Cardiac muscle cell (in vitro differentiated cells and primary cell): ENCODE data around the gene PLD1. TPM values are rescaled to one million over a fixed set of nuclear protein-coding genes. Genes with fewer than 3 reads are reported as not detected.

Source experiments
- DNase-seq, 2 donors: peaks; one replicate each; pipeline versions ENCODE4 v3.0.0 to v3.0.0-alpha.2; 2010 to 2017; ENCODE audit warnings: low read depth in 1 of 2, low spot score in 1 of 2
- H3K27ac ChIP-seq: fragments of 200-600 bp; sonication (generic); 2 replicates; pipeline ENCODE4 v1.5.1; 2016
- H3K27me3 ChIP-seq: fragments of 200-600 bp; sonication (generic); 2 replicates; pipeline ENCODE4 v1.6.0; 2016; ENCODE audit warnings: control low read depth
- H3K36me3 ChIP-seq: fragments of 200-600 bp; sonication (generic); 2 replicates; pipeline ENCODE4 v1.5.1; 2016; ENCODE audit warnings: control low read depth
- H3K4me1 ChIP-seq: fragments of 200-600 bp; sonication (generic); 2 replicates; pipeline ENCODE4 v1.8.1; 2017; ENCODE audit warnings: low read depth, mild to moderate bottlenecking, mixed run types
- H3K4me3 ChIP-seq: fragments of 200-600 bp; sonication (generic); 2 replicates; pipeline ENCODE4 v1.5.1; 2016; ENCODE audit warnings: mild to moderate bottlenecking
- H3K9me3 ChIP-seq: fragments of 200-600 bp; sonication (generic); 2 replicates; pipeline ENCODE4 v1.5.1; 2017; ENCODE audit warnings: low read depth, mild to moderate bottlenecking, control low read depth
- polyA plus RNA-seq: library from polyadenylated mRNA; unstranded; fragments of >200 nt; fragmentation: Nextera tagmentation; extraction: Ambion mirVana; gene quantifications from 2 replicates; pipeline ENCODE4 v1.2.1, GENCODE V29; 2016
- total RNA-seq: library from RNA; depleted of rRNA; stranded (reverse); fragments of >200 nt; gene quantifications from 2 replicates; pipeline ENCODE4 v1.2.3, GENCODE V29; 2016
- TF ChIP-seq, protein P1 (sequence below): IDR thresholded peaks from 2 replicates; pipeline ENCODE4 v1.5.1; 2012; ENCODE audit warnings: low read depth, mild to moderate bottlenecking, low read length

The PLD1 gene
- total and polyA plus RNA-seq, 2 experiments from 2014 or later = 18.3 to 35.1 TPM

DNA sequence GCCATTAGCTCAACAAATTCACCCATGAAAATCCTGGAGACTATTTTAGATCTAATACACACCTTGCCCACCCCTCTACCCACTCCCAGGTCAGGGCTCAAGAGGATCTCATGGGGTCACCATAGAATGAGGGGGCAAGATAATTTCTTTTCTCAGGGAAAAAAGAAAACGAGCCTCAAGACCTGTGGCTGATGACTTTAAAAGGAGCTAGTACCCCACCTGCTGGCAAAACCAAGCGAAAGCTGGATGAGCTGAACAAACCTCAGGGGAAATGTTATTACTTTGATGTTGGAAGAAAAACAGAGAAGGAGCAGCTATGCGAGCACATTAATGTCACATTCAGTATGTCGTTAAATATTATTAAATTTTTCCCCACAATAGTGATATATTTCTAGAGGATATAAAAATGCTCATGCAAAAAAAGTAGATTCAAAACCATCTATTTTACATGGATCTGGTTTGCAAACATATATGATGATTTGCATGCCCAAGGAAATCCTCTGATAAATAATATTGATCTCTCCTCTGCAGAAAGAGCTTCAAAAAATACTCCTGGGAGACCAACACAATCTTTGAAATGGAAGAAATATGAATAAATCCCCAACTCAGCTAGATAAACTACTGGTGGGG, 37.7 kb downstream of the PLD1 start:
- Histone ChIP-seq H3K4me3 (no peak overlapping the region), H3K4me1 (peaks cover 7% of the 10 kb centered on the region), H3K36me3 (no peaks in the 10 kb centered on the region), H3K9me3 (no peaks in the 10 kb centered on the region), H3K27me3 (no peaks in the 10 kb centered on the region), H3K27ac (no peak overlapping the region)
- TF ChIP-seq, protein P1, sequence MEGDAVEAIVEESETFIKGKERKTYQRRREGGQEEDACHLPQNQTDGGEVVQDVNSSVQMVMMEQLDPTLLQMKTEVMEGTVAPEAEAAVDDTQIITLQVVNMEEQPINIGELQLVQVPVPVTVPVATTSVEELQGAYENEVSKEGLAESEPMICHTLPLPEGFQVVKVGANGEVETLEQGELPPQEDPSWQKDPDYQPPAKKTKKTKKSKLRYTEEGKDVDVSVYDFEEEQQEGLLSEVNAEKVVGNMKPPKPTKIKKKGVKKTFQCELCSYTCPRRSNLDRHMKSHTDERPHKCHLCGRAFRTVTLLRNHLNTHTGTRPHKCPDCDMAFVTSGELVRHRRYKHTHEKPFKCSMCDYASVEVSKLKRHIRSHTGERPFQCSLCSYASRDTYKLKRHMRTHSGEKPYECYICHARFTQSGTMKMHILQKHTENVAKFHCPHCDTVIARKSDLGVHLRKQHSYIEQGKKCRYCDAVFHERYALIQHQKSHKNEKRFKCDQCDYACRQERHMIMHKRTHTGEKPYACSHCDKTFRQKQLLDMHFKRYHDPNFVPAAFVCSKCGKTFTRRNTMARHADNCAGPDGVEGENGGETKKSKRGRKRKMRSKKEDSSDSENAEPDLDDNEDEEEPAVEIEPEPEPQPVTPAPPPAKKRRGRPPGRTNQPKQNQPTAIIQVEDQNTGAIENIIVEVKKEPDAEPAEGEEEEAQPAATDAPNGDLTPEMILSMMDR = peak; percentile 78
- DNase-seq = peak; percentile 73 to 82

DNA sequence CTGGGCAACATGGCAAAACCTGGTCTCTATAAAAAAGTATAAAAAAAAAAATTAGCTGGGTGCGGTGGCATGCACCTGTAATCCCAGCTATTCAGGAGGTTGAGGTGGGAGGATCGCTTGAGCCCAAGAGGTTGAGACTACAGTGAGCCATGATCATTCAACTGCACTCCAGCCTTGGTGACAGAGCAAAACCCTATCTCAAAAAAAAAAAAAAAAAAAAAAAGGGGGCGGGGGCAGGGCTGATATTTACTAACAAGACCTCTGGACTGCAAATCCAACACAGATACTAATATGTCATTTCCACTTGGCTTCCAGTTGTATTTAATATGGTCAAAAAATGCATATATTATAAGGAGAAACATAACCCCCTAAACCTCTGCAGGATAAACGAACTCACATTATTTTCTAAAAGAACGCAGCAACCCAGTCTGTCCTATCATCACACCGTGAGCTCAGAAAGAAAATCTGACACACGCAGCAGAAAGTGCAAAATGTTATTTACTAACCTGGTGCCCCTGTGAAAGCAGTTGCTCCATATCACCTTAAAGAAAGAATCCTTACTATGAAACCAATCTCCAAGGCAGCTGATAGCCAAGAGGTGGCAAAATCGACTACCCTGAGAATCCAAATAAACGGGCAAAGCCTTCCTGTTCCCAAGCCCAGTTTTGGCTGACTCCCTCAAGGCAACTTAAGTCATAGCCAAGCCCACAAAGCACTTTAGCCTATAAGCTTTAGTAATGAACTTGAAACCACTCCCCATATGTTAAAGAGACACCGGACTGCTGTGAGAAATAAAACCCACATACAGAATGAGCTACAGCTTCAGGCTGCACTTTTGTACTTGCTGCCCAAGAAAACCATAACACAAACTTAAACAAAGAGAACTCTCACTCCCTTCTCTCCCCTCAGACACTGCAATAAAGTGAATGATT, 39.3 kb downstream of the PLD1 start:
- Histone ChIP-seq H3K4me1 (peaks cover 7% of the 10 kb centered on the region), H3K36me3 (no peaks in the 10 kb centered on the region), H3K9me3 (no peaks in the 10 kb centered on the region), H3K27ac (peak overlapping the region; percentile 66), H3K27me3 (no peaks in the 10 kb centered on the region), H3K4me3 (peak overlapping the region; percentile 29)
- TF ChIP-seq, protein P1 = no peak
- DNase-seq = peak; percentile 86 to 93

DNA sequence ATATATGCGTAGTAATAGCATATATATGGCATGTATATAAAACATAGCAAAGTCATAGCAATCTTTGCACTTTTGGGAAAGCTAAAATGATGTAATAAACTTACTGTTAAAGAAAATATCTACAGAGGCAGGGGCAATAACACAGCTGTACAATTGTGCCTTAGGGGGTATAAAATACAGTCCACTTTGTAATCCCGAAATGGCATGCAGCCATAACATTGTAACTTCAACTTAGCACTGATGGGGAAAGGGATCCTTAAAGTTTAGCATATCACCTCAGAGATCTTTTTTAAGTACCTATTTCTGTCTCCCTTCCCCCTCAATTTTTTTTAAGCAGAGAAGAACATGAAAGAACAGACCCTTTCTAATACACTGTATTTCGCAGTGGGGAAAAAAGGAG, 40.8 kb downstream of the PLD1 start:
- H3K9me3 ChIP-seq = no peaks in the 10 kb centered on the region
- H3K27me3 ChIP-seq = no peaks in the 10 kb centered on the region
- no peaks in the 10 kb centered on the region for H3K36me3 ChIP-seq
- H3K4me1 ChIP-seq = peaks cover 7% of the 10 kb centered on the region
- H3K4me3 ChIP-seq = no peak overlapping the region
- TF ChIP-seq, protein P1 = no peak
- DNase-seq = no peak
- H3K27ac ChIP-seq = no peak overlapping the region

DNA sequence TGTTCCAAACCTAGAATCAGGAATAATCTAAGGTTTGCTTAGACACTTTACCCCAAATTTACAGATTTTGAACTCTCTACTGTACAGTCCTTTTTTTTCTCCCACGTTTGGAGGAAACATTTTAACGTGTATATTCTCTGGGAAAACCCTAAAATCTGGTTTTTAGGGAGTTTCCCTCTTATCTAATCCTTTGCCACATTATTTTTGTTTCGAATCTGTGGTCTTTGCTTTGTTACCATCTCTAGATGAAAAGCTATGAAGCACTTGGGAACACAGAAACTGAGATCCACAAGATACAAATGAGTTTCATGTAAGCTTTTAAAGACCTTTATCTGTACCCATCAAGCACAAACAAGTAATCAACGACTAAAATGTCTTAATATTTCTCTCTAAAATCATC, 41.3 kb downstream of the PLD1 start:
- Histone ChIP-seq H3K36me3 (no peaks in the 10 kb centered on the region), H3K4me3 (no peak overlapping the region), H3K27me3 (no peaks in the 10 kb centered on the region), H3K9me3 (no peaks in the 10 kb centered on the region), H3K27ac (no peak overlapping the region), H3K4me1 (peaks cover 7% of the 10 kb centered on the region)
- DNase-seq = no peak
- TF ChIP-seq, protein P1 = no peak

DNA sequence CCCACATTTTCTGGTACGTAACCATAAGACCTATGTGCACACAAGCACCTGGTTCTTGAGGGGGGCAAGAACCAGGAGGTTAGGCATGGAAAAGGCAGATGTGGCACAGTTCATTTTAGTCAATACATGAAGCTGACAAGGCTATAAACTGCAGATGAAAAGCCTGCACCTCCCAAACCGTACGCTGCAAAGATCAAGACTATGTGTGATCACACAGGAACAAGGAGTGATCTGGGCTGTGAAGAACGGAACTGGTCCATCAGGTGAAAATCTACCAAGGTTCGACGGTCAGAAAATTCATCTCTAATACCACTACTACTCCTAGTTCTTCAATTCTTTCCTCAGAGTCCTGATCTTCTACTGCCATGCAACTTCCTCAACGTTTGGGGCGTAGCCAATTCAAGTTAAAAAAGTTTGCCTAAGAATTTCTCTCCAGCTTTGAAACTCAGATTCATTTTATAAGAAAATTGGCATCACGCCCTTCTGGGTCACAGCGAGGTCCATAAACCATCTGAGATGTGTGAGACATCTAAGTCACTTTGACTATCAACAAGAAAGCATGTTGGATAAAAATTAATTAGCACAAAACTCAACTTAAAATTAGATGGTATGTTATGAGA, 41.9 kb downstream of the PLD1 start:
- TF ChIP-seq, protein P1 = no peak
- no peaks in the 10 kb centered on the region for H3K36me3 ChIP-seq
- DNase-seq = no peak
- peaks cover 7% of the 10 kb centered on the region for H3K4me1 ChIP-seq
- H3K9me3 ChIP-seq = no peaks in the 10 kb centered on the region
- H3K27me3 ChIP-seq = no peaks in the 10 kb centered on the region
- H3K4me3 ChIP-seq = no peak overlapping the region
- H3K27ac ChIP-seq = no peak overlapping the region
